Liver (tissue), 9 donors: ENCODE data around the gene CREB3L2. TPM values are rescaled to one million over a fixed set of nuclear protein-coding genes. Genes with fewer than 3 reads are reported as not detected.

ENCODE experiments used
- DNase-seq: peaks from one replicate; pipeline ENCODE4 v3.0.0-alpha.2; 2017; ENCODE audit warnings: low spot score
- H3K27ac ChIP-seq, 2 donors: one replicate each; pipeline ENCODE4 v1.7.0; 2013; ENCODE audit warnings: inconsistent platforms in 2 of 2, low read length in 2 of 2, control low read depth in 1 of 2, low read depth in 1 of 2, mild to moderate bottlenecking in 1 of 2
- H3K27me3 ChIP-seq, 4 donors: one replicate each; pipeline versions ENCODE4 v1.6.1 to v1.7.0; 2013; ENCODE audit warnings: low read length in 3 of 4, inconsistent platforms in 1 of 4, mild to moderate bottlenecking in 1 of 4, moderate library complexity in 1 of 4; ENCODE audit not compliant: control insufficient read depth in 4 of 4, insufficient read depth in 4 of 4
- H3K36me3 ChIP-seq, 4 donors: one replicate each; pipeline versions ENCODE4 v1.6.1 to v1.7.0; 2013; ENCODE audit warnings: low read length in 3 of 4, mild to moderate bottlenecking in 3 of 4, low read depth in 1 of 4, moderate library complexity in 1 of 4; ENCODE audit not compliant: control insufficient read depth in 4 of 4, insufficient read depth in 3 of 4
- H3K4me1 ChIP-seq, 4 donors: one replicate each; pipeline versions ENCODE4 v1.6.1 to v1.7.0; 2013; ENCODE audit warnings: low read length in 3 of 4, mild to moderate bottlenecking in 3 of 4, moderate library complexity in 1 of 4; ENCODE audit not compliant: control insufficient read depth in 4 of 4, insufficient read depth in 4 of 4
- H3K4me3 ChIP-seq, 3 donors: one replicate each; pipeline versions ENCODE4 v1.6.1 to v1.7.0; 2013; ENCODE audit warnings: low read length in 3 of 3, control low read depth in 1 of 3, low read depth in 1 of 3, mild to moderate bottlenecking in 1 of 3
- H3K9ac ChIP-seq, 2 donors: one replicate each; pipeline ENCODE4 v1.7.0; 2013; ENCODE audit warnings: low read length in 2 of 2, mild to moderate bottlenecking in 2 of 2, moderate library complexity in 2 of 2, control low read depth in 1 of 2, low read depth in 1 of 2
- H3K9me3 ChIP-seq, 4 donors: one replicate each; pipeline versions ENCODE4 v1.6.1 to v1.7.0; 2013; ENCODE audit warnings: low read length in 3 of 4; ENCODE audit not compliant: control insufficient read depth in 4 of 4
- EGR1 ChIP-seq, 2 donors: IDR thresholded peaks; 2 replicates each; pipeline ENCODE4 v1.6.1; 2016 to 2018; ENCODE audit warnings: antibody characterized with exemption in 2 of 2, low read depth in 2 of 2
- FOXA1 ChIP-seq: IDR thresholded peaks from 2 replicates; pipeline ENCODE4 v1.6.1; 2016; ENCODE audit warnings: antibody characterized with exemption
- HNF4A ChIP-seq, 2 donors: conservative IDR thresholded peaks; 2 replicates each; pipeline ENCODE4 v1.6.1; 2016; ENCODE audit warnings: antibody characterized with exemption in 2 of 2, mild to moderate bottlenecking in 2 of 2
- HNF4G ChIP-seq: IDR thresholded peaks from 2 replicates; pipeline ENCODE4 v1.6.1; 2016; ENCODE audit warnings: antibody characterized with exemption
- JUND ChIP-seq, 2 donors: IDR thresholded peaks; 2 replicates each; pipeline ENCODE4 v1.6.1; 2016; ENCODE audit warnings: antibody characterized with exemption in 2 of 2
- NR2F2 ChIP-seq: IDR thresholded peaks from 2 replicates; pipeline ENCODE4 v1.6.1; 2016; ENCODE audit warnings: antibody characterized with exemption
- RAD21 ChIP-seq, 2 donors: IDR thresholded peaks; 2 replicates each; pipeline ENCODE4 v1.6.1; 2016; ENCODE audit warnings: antibody characterized with exemption in 2 of 2, mild to moderate bottlenecking in 2 of 2
- RXRA ChIP-seq, 2 donors: IDR thresholded peaks; 2 replicates each; pipeline ENCODE4 v1.6.1; 2017 to 2018; ENCODE audit warnings: antibody characterized with exemption in 2 of 2, mild to moderate bottlenecking in 1 of 2
- SP1 ChIP-seq: IDR thresholded peaks from 2 replicates; pipeline ENCODE4 v1.6.1; 2018; ENCODE audit warnings: antibody characterized with exemption, mild to moderate bottlenecking
- TAF1 ChIP-seq: conservative IDR thresholded peaks from 2 replicates; pipeline ENCODE4 v1.6.1; 2016; ENCODE audit warnings: antibody characterized with exemption, mild to moderate bottlenecking
- YY1 ChIP-seq: IDR thresholded peaks from 2 replicates; pipeline ENCODE4 v1.6.1; 2016; ENCODE audit warnings: antibody characterized with exemption, mild to moderate bottlenecking
- WGBS: extraction: QIAGEN DNeasy Blood & Tissue Kit; methylation state at CpG from one replicate; pipeline ENCODE4 v1.1.7; 2013; 5-methylcytosine and 5-hydroxymethylcytosine counted together
- polyA plus RNA-seq, 2 donors: library from polyadenylated mRNA; stranded (reverse) in 1 of 2; unstranded in 1 of 2; fragments of 200-250 nt in 1 of 2; fragments of >200 nt in 1 of 2; fragmentation: Nextera tagmentation in 1 of 2; extraction: Ambion mirVana in 1 of 2; gene quantifications; one replicate each; pipeline versions ENCODE4 v1.2.1 to v1.2.3, GENCODE V29; 2013 to 2015
- total RNA-seq, 2 donors: library from RNA; depleted of rRNA; stranded (reverse); fragments of >200 nt; gene quantifications; one replicate each; pipeline ENCODE4 v1.2.3, GENCODE V29; 2014
- TF ChIP-seq, protein P1 (sequence below): IDR thresholded peaks from 2 replicates; pipeline ENCODE4 v1.6.1; 2016; ENCODE audit warnings: antibody characterized with exemption
- TF ChIP-seq, protein P2 (sequence below): IDR thresholded peaks from 2 replicates; pipeline ENCODE4 v1.6.1; 2016; ENCODE audit warnings: antibody characterized with exemption
- donor health status: healthy.
- donor health status: healthy.
- donor health status: healthy.
- donor health status: healthy.
- donor health status: healthy.

Gene CREB3L2
- total and polyA plus RNA-seq, 4 donors = 6.7 to 16.6 (median 9.9) TPM

DNA sequence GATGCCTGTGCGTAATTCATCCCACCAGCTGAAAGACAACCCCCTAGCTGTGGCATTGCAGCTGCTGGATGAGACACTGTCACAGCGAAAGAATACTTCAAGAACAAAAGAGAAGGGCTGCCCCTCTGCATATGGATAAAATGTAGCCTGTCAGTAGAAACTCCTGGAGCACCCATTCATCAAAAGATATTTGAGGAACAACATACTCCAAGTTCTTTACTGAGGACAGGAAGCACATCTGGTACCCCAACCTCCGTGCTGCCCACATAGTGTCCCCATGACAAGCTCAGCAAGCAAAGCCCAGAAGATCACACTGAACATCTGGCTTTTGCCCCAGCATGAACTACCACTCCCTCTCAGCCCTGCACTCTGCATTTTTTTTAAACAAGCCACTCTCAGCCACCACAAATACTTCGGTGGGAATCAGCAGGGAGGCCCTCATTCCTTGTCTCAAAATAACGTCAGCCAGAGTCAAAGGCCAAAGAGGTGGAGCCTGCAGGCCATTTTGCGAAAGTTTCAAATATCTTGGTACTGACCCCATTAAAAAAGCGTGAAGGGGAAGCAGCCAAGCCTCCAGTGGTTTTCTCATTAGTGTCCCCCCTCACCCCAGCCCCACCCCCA lies 1.7 kb downstream of the CREB3L2 start:
- Histone ChIP-seq H3K4me1 (peaks cover 2 to 30% (median 19%) of the 10 kb centered on the region in 4 donors), H3K36me3 (no peaks in the 10 kb centered on the region), H3K9ac (peak overlapping the region; percentile 50 to 94), H3K4me3 (peak overlapping the region; percentile 62 to 94 (median 93)), H3K27ac (peak overlapping the region; percentile 97 to 98), H3K27me3 (no peaks in the 10 kb centered on the region), H3K9me3 (no peaks in the 10 kb centered on the region)
- 16% methylated on average over 7 of the region's 7 CpGs for whole genome bisulfite sequencing
- peak; percentile 60 for DNase-seq
- TF ChIP-seq FOXA1 = no peak
- no peak for TF ChIP-seq HNF4A (conservative IDR thresholded peaks at IDR 0.05)
- peak; percentile 74 for TF ChIP-seq YY1
- peak; percentile 28 to 48 for TF ChIP-seq RXRA (IDR thresholded peaks at IDR 0.05)
- no peak for TF ChIP-seq TAF1
- TF ChIP-seq JUND (IDR thresholded peaks at IDR 0.05) = no peak
- no peak for TF ChIP-seq HNF4G
- peak; percentile 91 for TF ChIP-seq NR2F2

DNA sequence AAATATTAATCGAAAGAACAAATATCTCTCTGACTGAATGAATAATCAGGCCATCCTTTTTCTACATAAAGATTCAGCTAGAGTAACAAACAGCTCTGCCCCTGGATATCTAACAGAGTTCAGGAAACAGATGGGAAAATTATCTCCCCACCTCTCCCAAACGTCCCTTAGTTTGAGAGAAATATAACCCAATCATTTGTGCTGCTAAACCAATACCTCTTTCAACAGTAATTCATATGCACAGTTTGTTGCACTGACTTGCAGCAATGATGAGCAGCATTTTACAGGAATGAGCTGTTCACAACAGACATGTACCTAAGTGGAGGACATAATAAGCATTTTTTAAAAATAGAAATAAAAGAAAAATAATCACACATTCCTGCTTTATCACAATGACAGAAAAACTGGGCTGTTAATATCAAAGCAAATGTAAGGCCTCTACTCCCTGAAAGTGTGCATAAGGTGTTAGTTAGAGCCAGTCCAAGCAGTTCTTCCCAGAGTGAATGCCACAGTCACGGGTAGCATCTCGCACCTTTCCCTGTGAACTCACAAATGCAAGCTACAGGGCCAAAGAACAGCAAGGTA lies 2.3 kb downstream of the CREB3L2 start:
- 36% methylated on average over 4 of the region's 4 CpGs for WGBS
- peaks cover 2 to 30% (median 19%) of the 10 kb centered on the region in 4 donors for H3K4me1 ChIP-seq
- DNase-seq = no peak

DNA sequence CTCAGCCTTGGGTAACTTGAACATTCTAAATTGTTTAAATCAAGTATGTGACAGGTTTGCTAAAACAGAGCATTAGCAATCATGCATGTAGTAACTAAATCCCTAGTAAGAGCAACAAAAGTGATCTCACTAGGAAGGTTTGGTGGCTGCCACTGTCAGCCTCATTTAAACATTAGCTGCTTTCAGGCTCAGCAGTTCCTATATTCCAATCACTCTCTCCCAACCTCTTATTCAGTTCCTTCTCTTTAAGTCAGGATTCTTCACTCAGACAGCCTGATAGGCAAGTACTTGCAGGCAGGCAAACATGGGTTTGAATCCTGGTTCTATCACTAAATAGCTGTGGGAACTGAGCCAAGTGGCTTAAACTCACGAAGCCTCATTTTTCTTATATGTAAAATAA lies 3.6 kb downstream of the CREB3L2 start:
- 0% methylated on average over 1 of the region's 1 CpG for WGBS
- Histone ChIP-seq H3K4me1 (peaks cover 2 to 30% (median 19%) of the 10 kb centered on the region in 4 donors), H3K9ac (peak overlapping the region in 1 of 2 donors; percentile 30), H3K27me3 (no peaks in the 10 kb centered on the region), H3K9me3 (no peaks in the 10 kb centered on the region), H3K27ac (no peak overlapping the region), H3K36me3 (no peaks in the 10 kb centered on the region), H3K4me3 (no peak overlapping the region)
- no peak for DNase-seq
- TF ChIP-seq FOXA1 (no peak), YY1 (no peak), SP1 (no peak), HNF4A (conservative IDR thresholded peaks at IDR 0.05) (no peak), RAD21 (IDR thresholded peaks at IDR 0.05) (no peak), NR2F2 (no peak)
- TF ChIP-seq, protein P1, sequence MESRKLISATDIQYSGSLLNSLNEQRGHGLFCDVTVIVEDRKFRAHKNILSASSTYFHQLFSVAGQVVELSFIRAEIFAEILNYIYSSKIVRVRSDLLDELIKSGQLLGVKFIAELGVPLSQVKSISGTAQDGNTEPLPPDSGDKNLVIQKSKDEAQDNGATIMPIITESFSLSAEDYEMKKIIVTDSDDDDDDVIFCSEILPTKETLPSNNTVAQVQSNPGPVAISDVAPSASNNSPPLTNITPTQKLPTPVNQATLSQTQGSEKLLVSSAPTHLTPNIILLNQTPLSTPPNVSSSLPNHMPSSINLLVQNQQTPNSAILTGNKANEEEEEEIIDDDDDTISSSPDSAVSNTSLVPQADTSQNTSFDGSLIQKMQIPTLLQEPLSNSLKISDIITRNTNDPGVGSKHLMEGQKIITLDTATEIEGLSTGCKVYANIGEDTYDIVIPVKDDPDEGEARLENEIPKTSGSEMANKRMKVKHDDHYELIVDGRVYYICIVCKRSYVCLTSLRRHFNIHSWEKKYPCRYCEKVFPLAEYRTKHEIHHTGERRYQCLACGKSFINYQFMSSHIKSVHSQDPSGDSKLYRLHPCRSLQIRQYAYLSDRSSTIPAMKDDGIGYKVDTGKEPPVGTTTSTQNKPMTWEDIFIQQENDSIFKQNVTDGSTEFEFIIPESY = no peak
- TF ChIP-seq, protein P2, sequence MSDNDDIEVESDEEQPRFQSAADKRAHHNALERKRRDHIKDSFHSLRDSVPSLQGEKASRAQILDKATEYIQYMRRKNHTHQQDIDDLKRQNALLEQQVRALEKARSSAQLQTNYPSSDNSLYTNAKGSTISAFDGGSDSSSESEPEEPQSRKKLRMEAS = no peak

More for the DNA sequence above, 2.3 kb downstream of the CREB3L2 start:
- no peaks in the 10 kb centered on the region for H3K27me3 ChIP-seq
- H3K9me3 ChIP-seq = no peaks in the 10 kb centered on the region
- H3K4me3 ChIP-seq = peak overlapping the region; percentile 62 to 94 (median 93)
- peak overlapping the region; percentile 97 to 98 for H3K27ac ChIP-seq
- TF ChIP-seq EGR1 (IDR thresholded peaks at IDR 0.05; ENCODE audit: low read depth in 2 of 2) (no peak), HNF4A (conservative IDR thresholded peaks at IDR 0.05) (no peak)
- no peaks in the 10 kb centered on the region for H3K36me3 ChIP-seq
- H3K9ac ChIP-seq = peak overlapping the region; percentile 5 to 43
